NCI-H2171 treated with DMSO at 0.1 percent for 48 hours (cell line): ENCODE data around the gene CREBBP.
"Not testable (repeated sequence)": the region's sequence is repeated elsewhere in the genome, so short reads cannot be mapped to it uniquely, and the experiment has no call there.

ENCODE experiments used
- DNase-seq: peaks from one replicate; lab custom pipeline; 2025; lab: John Stamatoyannopoulos, UW

Gene CREBBP

GRCh38 chr16:3880623-3881498 lies at the start of gene CREBBP:
CREBBP (minus strand) TSS chr16:3880713; CDS start chr16:3879916, 797 bp downstream.
- peak; percentile 83 for DNase-seq

- not testable (repeated sequence) for DNase-seq
These were observed 46.6 kb upstream of the CREBBP start for GRCh38 chr16:3927147-3927546.

- no peak for DNase-seq
These were observed 44.2 kb upstream of the CREBBP start for GRCh38 chr16:3924763-3925162.

GRCh38 chr16:3922241-3922640 lies 41.7 kb upstream of the CREBBP start:
- DNase-seq, result no peak

- DNase-seq, result no peak
These were observed 39.7 kb upstream of the CREBBP start for GRCh38 chr16:3920206-3920605.

- no peak for DNase-seq
These were observed 38.9 kb upstream of the CREBBP start for GRCh38 chr16:3919413-3919812.

GRCh38 chr16:3915426-3916260 lies 35.1 kb upstream of the CREBBP start:
- DNase-seq, result peak; percentile 11

GRCh38 chr16:3912897-3913296 lies 32.4 kb upstream of the CREBBP start:
- no peak for DNase-seq

- no peak for DNase-seq
These were observed 31.9 kb upstream of the CREBBP start for GRCh38 chr16:3912373-3912772.

- not testable (repeated sequence) for DNase-seq
These were observed 31.2 kb upstream of the CREBBP start for GRCh38 chr16:3911741-3912140.

GRCh38 chr16:3909791-3910583 lies 29.5 kb upstream of the CREBBP start:
- DNase-seq, result no peak

- no peak for DNase-seq
These were observed 28.5 kb upstream of the CREBBP start for GRCh38 chr16:3908951-3909437.

- DNase-seq, result peak; percentile 17
These were observed 27.1 kb upstream of the CREBBP start for GRCh38 chr16:3907586-3907985.

- DNase-seq, result no peak
These were observed 25.9 kb upstream of the CREBBP start for GRCh38 chr16:3906363-3906762.

GRCh38 chr16:3904875-3905274 lies 24.4 kb upstream of the CREBBP start:
- DNase-seq, result no peak

GRCh38 chr16:3890091-3890490 lies 9.6 kb upstream of the CREBBP start:
- DNase-seq, result no peak

- no peak for DNase-seq
These were observed 8.5 kb upstream of the CREBBP start for GRCh38 chr16:3889059-3889458.

GRCh38 chr16:3885999-3886398 lies 5.5 kb upstream of the CREBBP start:
- DNase-seq, result not testable (repeated sequence)

- no peak for DNase-seq
These were observed 3.9 kb upstream of the CREBBP start for GRCh38 chr16:3884398-3884797.

GRCh38 chr16:3882531-3882930 lies 2.0 kb upstream of the CREBBP start:
- no peak for DNase-seq

GRCh38 chr16:3881499-3881990 lies 1.0 kb upstream of the CREBBP start:
- no peak for DNase-seq
